ENCODE measurements around the gene XRCC3. TPM values are rescaled to one million over a fixed set of nuclear protein-coding genes. Genes with fewer than 3 reads are reported as not detected.

The XRCC3 gene
- total and polyA plus RNA-seq, 2 experiments from 2014 or later = 20.4 to 72.9 TPM

DNA sequence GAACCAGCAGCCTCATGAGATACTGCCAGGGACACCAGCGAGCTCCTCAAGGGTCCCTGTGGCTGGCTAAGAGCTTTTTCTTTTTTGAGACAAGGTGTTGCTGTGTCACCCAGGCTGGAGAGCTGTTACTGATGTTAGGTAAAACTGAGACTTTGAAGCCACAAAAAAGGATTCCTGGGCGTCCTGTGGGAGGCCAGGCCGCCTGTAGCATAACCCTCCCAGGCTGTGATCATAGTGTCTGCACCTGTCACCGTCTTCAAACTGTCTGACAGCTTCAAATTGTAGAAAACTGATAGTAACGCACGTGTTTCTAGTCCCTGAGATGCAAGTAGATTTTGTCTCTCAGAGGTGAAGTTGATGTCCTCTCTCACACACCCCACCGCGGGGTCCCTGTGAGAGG lies 4.5 kb upstream of the XRCC3 start (continued):
- TF ChIP-seq, protein P1, sequence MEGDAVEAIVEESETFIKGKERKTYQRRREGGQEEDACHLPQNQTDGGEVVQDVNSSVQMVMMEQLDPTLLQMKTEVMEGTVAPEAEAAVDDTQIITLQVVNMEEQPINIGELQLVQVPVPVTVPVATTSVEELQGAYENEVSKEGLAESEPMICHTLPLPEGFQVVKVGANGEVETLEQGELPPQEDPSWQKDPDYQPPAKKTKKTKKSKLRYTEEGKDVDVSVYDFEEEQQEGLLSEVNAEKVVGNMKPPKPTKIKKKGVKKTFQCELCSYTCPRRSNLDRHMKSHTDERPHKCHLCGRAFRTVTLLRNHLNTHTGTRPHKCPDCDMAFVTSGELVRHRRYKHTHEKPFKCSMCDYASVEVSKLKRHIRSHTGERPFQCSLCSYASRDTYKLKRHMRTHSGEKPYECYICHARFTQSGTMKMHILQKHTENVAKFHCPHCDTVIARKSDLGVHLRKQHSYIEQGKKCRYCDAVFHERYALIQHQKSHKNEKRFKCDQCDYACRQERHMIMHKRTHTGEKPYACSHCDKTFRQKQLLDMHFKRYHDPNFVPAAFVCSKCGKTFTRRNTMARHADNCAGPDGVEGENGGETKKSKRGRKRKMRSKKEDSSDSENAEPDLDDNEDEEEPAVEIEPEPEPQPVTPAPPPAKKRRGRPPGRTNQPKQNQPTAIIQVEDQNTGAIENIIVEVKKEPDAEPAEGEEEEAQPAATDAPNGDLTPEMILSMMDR (conservative IDR thresholded peaks at IDR 0.05; ENCODE audit: low read depth in 2 of 2) = no peak
- no peak for TF ChIP-seq ZNF331 (CRISPR knock-in tag; IDR thresholded peaks at IDR 0.05; ENCODE audit: low read depth)

DNA sequence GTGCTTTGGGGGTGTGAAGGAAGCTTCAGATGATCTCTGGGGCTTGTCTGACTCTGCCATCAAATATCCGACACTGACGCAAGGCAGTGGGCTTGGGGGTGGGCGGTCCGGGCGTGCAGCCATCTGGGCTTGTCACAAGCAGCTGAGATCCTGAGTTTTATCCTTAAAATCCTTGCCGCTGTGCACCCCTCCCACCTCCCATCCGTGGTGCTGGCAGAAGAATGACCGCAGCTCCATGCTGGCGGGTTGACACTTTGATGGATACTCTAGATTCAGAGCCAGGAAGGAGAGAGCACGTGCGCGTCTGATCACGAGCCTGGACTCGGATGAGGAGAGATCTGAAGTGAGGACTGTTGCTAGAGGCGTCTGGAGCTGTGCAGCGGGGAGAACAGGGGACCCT lies 3.3 kb upstream of the XRCC3 start:
- H3K36me3 Mint-ChIP-seq (ENCODE audit: low read depth) = peaks cover 4% of the 10 kb centered on the region; the same call in 2 of the 3 replicates
- no peaks in the 10 kb centered on the region for H3K27me3 ChIP-seq (ENCODE audit: insufficient read depth)
- peaks cover 13% of the 10 kb centered on the region for H4K20me1 ChIP-seq (replicated peaks; ENCODE audit: insufficient read depth)
- H3K36me3 ChIP-seq (ENCODE audit: insufficient read depth) = no peaks in the 10 kb centered on the region
- no peak overlapping the region for H2AFZ ChIP-seq
- 0 out of 2 replicates have a peak, but pooled peaks cover 4% of the 10 kb centered on the region for H3F3A ChIP-seq (replicated peaks; ENCODE audit: low read depth)
- no peak overlapping the region for H3K4me2 ChIP-seq
- H3K4me1 ChIP-seq (ENCODE audit: insufficient read depth) = peaks cover 3% of the 10 kb centered on the region; the same call in 1 of the 2 replicates
- no peak overlapping the region for H3K27ac ChIP-seq (ENCODE audit: low read depth)
- H3K27me3 Mint-ChIP-seq (ENCODE audit: insufficient read depth, low read depth, poor library complexity) = peaks cover 11% of the 10 kb centered on the region
- no peak for ATAC-seq
- no peaks in the 10 kb centered on the region for H3K9me2 ChIP-seq (ENCODE audit: insufficient read depth)
- H3K4me1 Mint-ChIP-seq = peaks cover 18% of the 10 kb centered on the region
- H3K4me3 ChIP-seq = no peak overlapping the region
- peak overlapping the region; percentile 8; the same call in 1 of the 2 replicates for H3K27ac Mint-ChIP-seq
- H3K9me3 Mint-ChIP-seq = no peaks in the 10 kb centered on the region
- DNase-seq (ENCODE audit: low spot score) = no peak
- peaks cover 89% of the 10 kb centered on the region for H3K79me2 ChIP-seq (replicated peaks; ENCODE audit: insufficient read depth)
- no peak overlapping the region for H3K4me3 Mint-ChIP-seq
- TF ChIP-seq, protein P2, sequence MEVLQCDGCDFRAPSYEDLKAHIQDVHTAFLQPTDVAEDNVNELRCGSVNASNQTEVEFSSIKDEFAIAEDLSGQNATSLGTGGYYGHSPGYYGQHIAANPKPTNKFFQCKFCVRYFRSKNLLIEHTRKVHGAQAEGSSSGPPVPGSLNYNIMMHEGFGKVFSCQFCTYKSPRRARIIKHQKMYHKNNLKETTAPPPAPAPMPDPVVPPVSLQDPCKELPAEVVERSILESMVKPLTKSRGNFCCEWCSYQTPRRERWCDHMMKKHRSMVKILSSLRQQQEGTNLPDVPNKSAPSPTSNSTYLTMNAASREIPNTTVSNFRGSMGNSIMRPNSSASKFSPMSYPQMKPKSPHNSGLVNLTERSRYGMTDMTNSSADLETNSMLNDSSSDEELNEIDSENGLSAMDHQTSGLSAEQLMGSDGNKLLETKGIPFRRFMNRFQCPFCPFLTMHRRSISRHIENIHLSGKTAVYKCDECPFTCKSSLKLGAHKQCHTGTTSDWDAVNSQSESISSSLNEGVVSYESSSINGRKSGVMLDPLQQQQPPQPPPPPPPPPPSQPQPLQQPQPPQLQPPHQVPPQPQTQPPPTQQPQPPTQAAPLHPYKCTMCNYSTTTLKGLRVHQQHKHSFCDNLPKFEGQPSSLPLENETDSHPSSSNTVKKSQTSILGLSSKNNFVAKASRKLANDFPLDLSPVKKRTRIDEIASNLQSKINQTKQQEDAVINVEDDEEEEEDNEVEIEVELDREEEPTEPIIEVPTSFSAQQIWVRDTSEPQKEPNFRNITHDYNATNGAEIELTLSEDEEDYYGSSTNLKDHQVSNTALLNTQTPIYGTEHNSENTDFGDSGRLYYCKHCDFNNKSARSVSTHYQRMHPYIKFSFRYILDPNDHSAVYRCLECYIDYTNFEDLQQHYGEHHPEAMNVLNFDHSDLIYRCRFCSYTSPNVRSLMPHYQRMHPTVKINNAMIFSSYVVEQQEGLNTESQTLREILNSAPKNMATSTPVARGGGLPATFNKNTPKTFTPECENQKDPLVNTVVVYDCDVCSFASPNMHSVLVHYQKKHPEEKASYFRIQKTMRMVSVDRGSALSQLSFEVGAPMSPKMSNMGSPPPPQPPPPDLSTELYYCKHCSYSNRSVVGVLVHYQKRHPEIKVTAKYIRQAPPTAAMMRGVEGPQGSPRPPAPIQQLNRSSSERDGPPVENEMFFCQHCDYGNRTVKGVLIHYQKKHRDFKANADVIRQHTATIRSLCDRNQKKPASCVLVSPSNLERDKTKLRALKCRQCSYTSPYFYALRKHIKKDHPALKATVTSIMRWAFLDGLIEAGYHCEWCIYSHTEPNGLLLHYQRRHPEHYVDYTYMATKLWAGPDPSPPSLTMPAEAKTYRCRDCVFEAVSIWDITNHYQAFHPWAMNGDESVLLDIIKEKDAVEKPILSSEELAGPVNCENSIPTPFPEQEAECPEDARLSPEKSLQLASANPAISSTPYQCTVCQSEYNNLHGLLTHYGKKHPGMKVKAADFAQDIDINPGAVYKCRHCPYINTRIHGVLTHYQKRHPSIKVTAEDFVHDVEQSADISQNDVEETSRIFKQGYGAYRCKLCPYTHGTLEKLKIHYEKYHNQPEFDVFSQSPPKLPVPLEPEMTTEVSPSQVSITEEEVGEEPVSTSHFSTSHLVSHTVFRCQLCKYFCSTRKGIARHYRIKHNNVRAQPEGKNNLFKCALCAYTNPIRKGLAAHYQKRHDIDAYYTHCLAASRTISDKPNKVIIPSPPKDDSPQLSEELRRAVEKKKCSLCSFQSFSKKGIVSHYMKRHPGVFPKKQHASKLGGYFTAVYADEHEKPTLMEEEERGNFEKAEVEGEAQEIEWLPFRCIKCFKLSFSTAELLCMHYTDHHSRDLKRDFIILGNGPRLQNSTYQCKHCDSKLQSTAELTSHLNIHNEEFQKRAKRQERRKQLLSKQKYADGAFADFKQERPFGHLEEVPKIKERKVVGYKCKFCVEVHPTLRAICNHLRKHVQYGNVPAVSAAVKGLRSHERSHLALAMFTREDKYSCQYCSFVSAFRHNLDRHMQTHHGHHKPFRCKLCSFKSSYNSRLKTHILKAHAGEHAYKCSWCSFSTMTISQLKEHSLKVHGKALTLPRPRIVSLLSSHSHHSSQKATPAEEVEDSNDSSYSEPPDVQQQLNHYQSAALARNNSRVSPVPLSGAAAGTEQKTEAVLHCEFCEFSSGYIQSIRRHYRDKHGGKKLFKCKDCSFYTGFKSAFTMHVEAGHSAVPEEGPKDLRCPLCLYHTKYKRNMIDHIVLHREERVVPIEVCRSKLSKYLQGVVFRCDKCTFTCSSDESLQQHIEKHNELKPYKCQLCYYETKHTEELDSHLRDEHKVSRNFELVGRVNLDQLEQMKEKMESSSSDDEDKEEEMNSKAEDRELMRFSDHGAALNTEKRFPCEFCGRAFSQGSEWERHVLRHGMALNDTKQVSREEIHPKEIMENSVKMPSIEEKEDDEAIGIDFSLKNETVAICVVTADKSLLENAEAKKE (CRISPR knock-in tag; IDR thresholded peaks at IDR 0.05) = no peak
- TF ChIP-seq, protein P3, sequence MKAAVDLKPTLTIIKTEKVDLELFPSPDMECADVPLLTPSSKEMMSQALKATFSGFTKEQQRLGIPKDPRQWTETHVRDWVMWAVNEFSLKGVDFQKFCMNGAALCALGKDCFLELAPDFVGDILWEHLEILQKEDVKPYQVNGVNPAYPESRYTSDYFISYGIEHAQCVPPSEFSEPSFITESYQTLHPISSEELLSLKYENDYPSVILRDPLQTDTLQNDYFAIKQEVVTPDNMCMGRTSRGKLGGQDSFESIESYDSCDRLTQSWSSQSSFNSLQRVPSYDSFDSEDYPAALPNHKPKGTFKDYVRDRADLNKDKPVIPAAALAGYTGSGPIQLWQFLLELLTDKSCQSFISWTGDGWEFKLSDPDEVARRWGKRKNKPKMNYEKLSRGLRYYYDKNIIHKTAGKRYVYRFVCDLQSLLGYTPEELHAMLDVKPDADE (IDR thresholded peaks at IDR 0.05) = no peak
- no peak for TF ChIP-seq EZH2 (IDR thresholded peaks at IDR 0.05; ENCODE audit: low read depth, unreplicated experiment)
- TF ChIP-seq, protein P1 (conservative IDR thresholded peaks at IDR 0.05; ENCODE audit: low read depth in 2 of 2) = no peak
- TF ChIP-seq ZNF331 (CRISPR knock-in tag; IDR thresholded peaks at IDR 0.05; ENCODE audit: low read depth) = no peak
- TF ChIP-seq NANOG (IDR thresholded peaks at IDR 0.05; ENCODE audit: borderline replicate concordance) = no peak
- TF ChIP-seq POLR2AphosphoS5 (IDR thresholded peaks at IDR 0.05; ENCODE audit: low read depth) = no peak
- TF ChIP-seq, protein P4, sequence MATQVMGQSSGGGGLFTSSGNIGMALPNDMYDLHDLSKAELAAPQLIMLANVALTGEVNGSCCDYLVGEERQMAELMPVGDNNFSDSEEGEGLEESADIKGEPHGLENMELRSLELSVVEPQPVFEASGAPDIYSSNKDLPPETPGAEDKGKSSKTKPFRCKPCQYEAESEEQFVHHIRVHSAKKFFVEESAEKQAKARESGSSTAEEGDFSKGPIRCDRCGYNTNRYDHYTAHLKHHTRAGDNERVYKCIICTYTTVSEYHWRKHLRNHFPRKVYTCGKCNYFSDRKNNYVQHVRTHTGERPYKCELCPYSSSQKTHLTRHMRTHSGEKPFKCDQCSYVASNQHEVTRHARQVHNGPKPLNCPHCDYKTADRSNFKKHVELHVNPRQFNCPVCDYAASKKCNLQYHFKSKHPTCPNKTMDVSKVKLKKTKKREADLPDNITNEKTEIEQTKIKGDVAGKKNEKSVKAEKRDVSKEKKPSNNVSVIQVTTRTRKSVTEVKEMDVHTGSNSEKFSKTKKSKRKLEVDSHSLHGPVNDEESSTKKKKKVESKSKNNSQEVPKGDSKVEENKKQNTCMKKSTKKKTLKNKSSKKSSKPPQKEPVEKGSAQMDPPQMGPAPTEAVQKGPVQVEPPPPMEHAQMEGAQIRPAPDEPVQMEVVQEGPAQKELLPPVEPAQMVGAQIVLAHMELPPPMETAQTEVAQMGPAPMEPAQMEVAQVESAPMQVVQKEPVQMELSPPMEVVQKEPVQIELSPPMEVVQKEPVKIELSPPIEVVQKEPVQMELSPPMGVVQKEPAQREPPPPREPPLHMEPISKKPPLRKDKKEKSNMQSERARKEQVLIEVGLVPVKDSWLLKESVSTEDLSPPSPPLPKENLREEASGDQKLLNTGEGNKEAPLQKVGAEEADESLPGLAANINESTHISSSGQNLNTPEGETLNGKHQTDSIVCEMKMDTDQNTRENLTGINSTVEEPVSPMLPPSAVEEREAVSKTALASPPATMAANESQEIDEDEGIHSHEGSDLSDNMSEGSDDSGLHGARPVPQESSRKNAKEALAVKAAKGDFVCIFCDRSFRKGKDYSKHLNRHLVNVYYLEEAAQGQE (IDR thresholded peaks at IDR 0.05; ENCODE audit: unreplicated experiment) = no peak
- no peak for TF ChIP-seq CREB1 (CRISPR knock-in tag; IDR thresholded peaks at IDR 0.05; ENCODE audit: low read depth)

Data from GM23338 (cell line).